ENCODE measurements around the gene ABCC6. TPM values are rescaled to one million over a fixed set of nuclear protein-coding genes. Genes with fewer than 3 reads are reported as not detected.
"Not testable (repeated sequence)": the region's sequence is repeated elsewhere in the genome, so short reads cannot be mapped to it uniquely, and the experiment has no call there.

The ABCC6 gene
- total and polyA plus RNA-seq, 4 donors = 50.6 to 162 (median 95.9) TPM

GRCh38 chr16:16213863-16214293, 9.4 kb downstream of the ABCC6 start:
- H3K36me3 ChIP-seq (ENCODE audit: control insufficient read depth in 4 of 4, insufficient read depth in 3 of 4, low read depth in 1 of 4, low read length in 3 of 4); H3K9me3 ChIP-seq (ENCODE audit: control insufficient read depth in 4 of 4, low read length in 3 of 4); DNase-seq (ENCODE audit: low spot score); H3K4me3 ChIP-seq (ENCODE audit: low read depth in 1 of 3, low read length in 3 of 3); H3K4me1 ChIP-seq (ENCODE audit: control insufficient read depth in 4 of 4, insufficient read depth in 4 of 4, low read length in 3 of 4); H3K27me3 ChIP-seq (ENCODE audit: control insufficient read depth in 4 of 4, insufficient read depth in 4 of 4, low read length in 3 of 4): not testable (repeated sequence)
- 14% methylated on average over 2 of the region's 4 CpGs for WGBS
- Histone ChIP-seq H3K27ac (ENCODE audit: low read depth in 1 of 2, low read length in 2 of 2) (peak overlapping the region; percentile 82 to 92), H3K9ac (ENCODE audit: low read depth in 1 of 2, low read length in 2 of 2) (peak overlapping the region in 1 of 2 donors; percentile 76)
- TF ChIP-seq JUND (IDR thresholded peaks at IDR 0.05) = peak; percentile 37 to 44
- peak; percentile 5 to 35 for TF ChIP-seq RXRA (IDR thresholded peaks at IDR 0.05)
- peak; percentile 40 to 56 for TF ChIP-seq HNF4A (conservative IDR thresholded peaks at IDR 0.05)
- TF ChIP-seq YY1 (IDR thresholded peaks at IDR 0.05) = peak; percentile 28
- peak; percentile 20 for TF ChIP-seq SP1 (IDR thresholded peaks at IDR 0.05)

- H3K9ac ChIP-seq (ENCODE audit: low read depth in 1 of 2, low read length in 2 of 2) = peak overlapping the region in 1 of 2 donors; percentile 20
- peak overlapping the region in 1 of 2 donors; percentile 1 for H3K27ac ChIP-seq (ENCODE audit: low read depth in 1 of 2, low read length in 2 of 2)
- not testable (repeated sequence) for H3K27me3 ChIP-seq (ENCODE audit: control insufficient read depth in 4 of 4, insufficient read depth in 4 of 4, low read length in 3 of 4); H3K36me3 ChIP-seq (ENCODE audit: control insufficient read depth in 4 of 4, insufficient read depth in 3 of 4, low read depth in 1 of 4, low read length in 3 of 4); H3K4me3 ChIP-seq (ENCODE audit: low read depth in 1 of 3, low read length in 3 of 3); DNase-seq (ENCODE audit: low spot score); H3K9me3 ChIP-seq (ENCODE audit: control insufficient read depth in 4 of 4, low read length in 3 of 4)
- WGBS = 84% methylated on average over 1 of the region's 1 CpG
- peaks cover 5 to 22% (median 8%) of the 10 kb centered on the region in 4 donors for H3K4me1 ChIP-seq (ENCODE audit: control insufficient read depth in 4 of 4, insufficient read depth in 4 of 4, low read length in 3 of 4)
Measured at GRCh38 chr16:16211404-16211803, 11.9 kb downstream of the ABCC6 start.

GRCh38 chr16:16208461-16208860, 14.8 kb downstream of the ABCC6 start:
- DNase-seq (ENCODE audit: low spot score); H3K4me3 ChIP-seq (ENCODE audit: low read depth in 1 of 3, low read length in 3 of 3); H3K9me3 ChIP-seq (ENCODE audit: control insufficient read depth in 4 of 4, low read length in 3 of 4); H3K27me3 ChIP-seq (ENCODE audit: control insufficient read depth in 4 of 4, insufficient read depth in 4 of 4, low read length in 3 of 4); H3K36me3 ChIP-seq (ENCODE audit: control insufficient read depth in 4 of 4, insufficient read depth in 3 of 4, low read depth in 1 of 4, low read length in 3 of 4); H3K9ac ChIP-seq (ENCODE audit: low read depth in 1 of 2, low read length in 2 of 2): not testable (repeated sequence)
- WGBS = 90% methylated on average over 12 of the region's 12 CpGs
- peak overlapping the region; percentile 7 to 42 for H3K27ac ChIP-seq (ENCODE audit: low read depth in 1 of 2, low read length in 2 of 2)
- H3K4me1 ChIP-seq (ENCODE audit: control insufficient read depth in 4 of 4, insufficient read depth in 4 of 4, low read length in 3 of 4) = peaks cover 5 to 21% (median 6%) of the 10 kb centered on the region in 4 donors

- Histone ChIP-seq H3K4me1 (ENCODE audit: control insufficient read depth in 4 of 4, insufficient read depth in 4 of 4, low read length in 3 of 4) (peaks cover 5 to 21% (median 6%) of the 10 kb centered on the region in 4 donors), H3K27ac (ENCODE audit: low read depth in 1 of 2, low read length in 2 of 2) (peak overlapping the region; percentile 7 to 42)
- H3K27me3 ChIP-seq (ENCODE audit: control insufficient read depth in 4 of 4, insufficient read depth in 4 of 4, low read length in 3 of 4); H3K4me3 ChIP-seq (ENCODE audit: low read depth in 1 of 3, low read length in 3 of 3); DNase-seq (ENCODE audit: low spot score); H3K9me3 ChIP-seq (ENCODE audit: control insufficient read depth in 4 of 4, low read length in 3 of 4); H3K9ac ChIP-seq (ENCODE audit: low read depth in 1 of 2, low read length in 2 of 2); H3K36me3 ChIP-seq (ENCODE audit: control insufficient read depth in 4 of 4, insufficient read depth in 3 of 4, low read depth in 1 of 4, low read length in 3 of 4): not testable (repeated sequence)
- WGBS = 67% methylated on average over 6 of the region's 6 CpGs
Measured at GRCh38 chr16:16207787-16208334, 15.4 kb downstream of the ABCC6 start.

- not testable (repeated sequence) for DNase-seq (ENCODE audit: low spot score); H3K9me3 ChIP-seq (ENCODE audit: control insufficient read depth in 4 of 4, low read length in 3 of 4); H3K9ac ChIP-seq (ENCODE audit: low read depth in 1 of 2, low read length in 2 of 2); H3K4me3 ChIP-seq (ENCODE audit: low read depth in 1 of 3, low read length in 3 of 3); H3K27me3 ChIP-seq (ENCODE audit: control insufficient read depth in 4 of 4, insufficient read depth in 4 of 4, low read length in 3 of 4); H3K36me3 ChIP-seq (ENCODE audit: control insufficient read depth in 4 of 4, insufficient read depth in 3 of 4, low read depth in 1 of 4, low read length in 3 of 4)
- Histone ChIP-seq H3K27ac (ENCODE audit: low read depth in 1 of 2, low read length in 2 of 2) (peak overlapping the region; percentile 69), H3K4me1 (ENCODE audit: control insufficient read depth in 4 of 4, insufficient read depth in 4 of 4, low read length in 3 of 4) (peaks cover 5 to 21% (median 6%) of the 10 kb centered on the region in 4 donors)
- 28% methylated on average over 4 of the region's 4 CpGs for WGBS
Measured at GRCh38 chr16:16207097-16207786, 16.1 kb downstream of the ABCC6 start.

- peaks cover 5 to 21% (median 6%) of the 10 kb centered on the region in 4 donors for H3K4me1 ChIP-seq (ENCODE audit: control insufficient read depth in 4 of 4, insufficient read depth in 4 of 4, low read length in 3 of 4)
- not testable (repeated sequence) for DNase-seq (ENCODE audit: low spot score); H3K9me3 ChIP-seq (ENCODE audit: control insufficient read depth in 4 of 4, low read length in 3 of 4); H3K27me3 ChIP-seq (ENCODE audit: control insufficient read depth in 4 of 4, insufficient read depth in 4 of 4, low read length in 3 of 4); H3K9ac ChIP-seq (ENCODE audit: low read depth in 1 of 2, low read length in 2 of 2); H3K36me3 ChIP-seq (ENCODE audit: control insufficient read depth in 4 of 4, insufficient read depth in 3 of 4, low read depth in 1 of 4, low read length in 3 of 4); H3K4me3 ChIP-seq (ENCODE audit: low read depth in 1 of 3, low read length in 3 of 3)
- 83% methylated on average over 2 of the region's 2 CpGs for WGBS
- H3K27ac ChIP-seq (ENCODE audit: low read depth in 1 of 2, low read length in 2 of 2) = peak overlapping the region in 1 of 2 donors; percentile 61
Measured at GRCh38 chr16:16205864-16206263, 17.4 kb downstream of the ABCC6 start.

- not testable (repeated sequence) for H3K27me3 ChIP-seq (ENCODE audit: control insufficient read depth in 4 of 4, insufficient read depth in 4 of 4, low read length in 3 of 4); DNase-seq (ENCODE audit: low spot score); H3K27ac ChIP-seq (ENCODE audit: low read depth in 1 of 2, low read length in 2 of 2); H3K9ac ChIP-seq (ENCODE audit: low read depth in 1 of 2, low read length in 2 of 2); H3K36me3 ChIP-seq (ENCODE audit: control insufficient read depth in 4 of 4, insufficient read depth in 3 of 4, low read depth in 1 of 4, low read length in 3 of 4); H3K4me3 ChIP-seq (ENCODE audit: low read depth in 1 of 3, low read length in 3 of 3); H3K9me3 ChIP-seq (ENCODE audit: control insufficient read depth in 4 of 4, low read length in 3 of 4)
- peaks cover 5 to 21% (median 6%) of the 10 kb centered on the region in 4 donors for H3K4me1 ChIP-seq (ENCODE audit: control insufficient read depth in 4 of 4, insufficient read depth in 4 of 4, low read length in 3 of 4)
- WGBS = 89% methylated on average over 8 of the region's 8 CpGs
Measured at GRCh38 chr16:16204552-16204951, 18.7 kb downstream of the ABCC6 start.
